Stimulated activated CD4-positive, alpha-beta T cell treated with anti-CD3 and anti-CD28 coated beads, TNF-alpha, amount 100 ng/mL, for 24 hours (primary cell): ENCODE measurements around the gene TRIM45.

Experiments
- DNase-seq, 3 experiments: peaks; one replicate each; pipeline ENCODE4 v3.0.0-alpha.2; 2020; ENCODE audit warnings: low read depth in 3 of 3

Gene TRIM45

GRCh38 chr1:117101334-117101733, 20.2 kb downstream of the TRIM45 start:
- DNase-seq: no peak

GRCh38 chr1:117098287-117098890, 23.2 kb downstream of the TRIM45 start:
- no peak for DNase-seq

GRCh38 chr1:117097443-117097842, 24.1 kb downstream of the TRIM45 start:
- DNase-seq: no peak

- DNase-seq: no peak
Observed at GRCh38 chr1:117096951-117097408, 24.6 kb downstream of the TRIM45 start.

GRCh38 chr1:117094841-117095604, 26.5 kb downstream of the TRIM45 start:
- DNase-seq: no peak

- no peak for DNase-seq
Observed at GRCh38 chr1:117093870-117094621, 27.5 kb downstream of the TRIM45 start.

- DNase-seq: no peak
Observed at GRCh38 chr1:117093091-117093534, 28.4 kb downstream of the TRIM45 start.

GRCh38 chr1:117092594-117092993, 29.0 kb downstream of the TRIM45 start:
- DNase-seq: no peak

GRCh38 chr1:117089996-117090395, 31.6 kb downstream of the TRIM45 start:
- DNase-seq: no peak

GRCh38 chr1:117087686-117088085, 33.9 kb downstream of the TRIM45 start:
- no peak for DNase-seq

GRCh38 chr1:117084231-117084630, 37.3 kb downstream of the TRIM45 start:
- DNase-seq: no peak

GRCh38 chr1:117079737-117080136, 41.8 kb downstream of the TRIM45 start:
- DNase-seq: no peak

- DNase-seq: peak in 2 of 3 experiments; percentile 48 to 50
Observed at GRCh38 chr1:117077267-117077666, 44.3 kb downstream of the TRIM45 start.

GRCh38 chr1:117076648-117077047, 44.9 kb downstream of the TRIM45 start:
- peak in 1 of 3 experiments; percentile 7 for DNase-seq

GRCh38 chr1:117070124-117070523, 51.4 kb downstream of the TRIM45 start:
- DNase-seq: no peak

- no peak for DNase-seq
Observed at GRCh38 chr1:117069220-117069844, 52.2 kb downstream of the TRIM45 start.

- no peak for DNase-seq
Observed at GRCh38 chr1:117068580-117068979, 53.0 kb downstream of the TRIM45 start.

GRCh38 chr1:117067533-117068370, 53.8 kb downstream of the TRIM45 start:
- DNase-seq: peak in 1 of 3 experiments; percentile 14

- no peak for DNase-seq
Observed at GRCh38 chr1:117066367-117066766, 55.2 kb downstream of the TRIM45 start.

GRCh38 chr1:117061986-117062415, 59.5 kb downstream of the TRIM45 start:
- DNase-seq: peak in 1 of 3 experiments; percentile 22
